Neural progenitor cell (in vitro differentiated cells): ENCODE results near the gene SPAAR.

Source experiments
- EZH2 ChIP-seq: fragments of 200-600 bp; sonication (generic); IDR thresholded peaks from 2 replicates; pipeline ENCODE4 v1.6.1; 2017; ENCODE audit warnings: antibody characterized with exemption, mild to moderate bottlenecking, moderate library complexity
- EZH2phosphoT487 ChIP-seq: fragments of 200-600 bp; sonication (generic); IDR thresholded peaks from 2 replicates; pipeline ENCODE4 v1.6.1; 2017; ENCODE audit warnings: antibody characterized with exemption
- TF ChIP-seq, protein P1 (sequence below): fragments of 200-600 bp; sonication (generic); IDR thresholded peaks from 2 replicates; pipeline ENCODE4 v1.5.1; 2017; ENCODE audit warnings: antibody characterized with exemption, mild to moderate bottlenecking

DNA sequence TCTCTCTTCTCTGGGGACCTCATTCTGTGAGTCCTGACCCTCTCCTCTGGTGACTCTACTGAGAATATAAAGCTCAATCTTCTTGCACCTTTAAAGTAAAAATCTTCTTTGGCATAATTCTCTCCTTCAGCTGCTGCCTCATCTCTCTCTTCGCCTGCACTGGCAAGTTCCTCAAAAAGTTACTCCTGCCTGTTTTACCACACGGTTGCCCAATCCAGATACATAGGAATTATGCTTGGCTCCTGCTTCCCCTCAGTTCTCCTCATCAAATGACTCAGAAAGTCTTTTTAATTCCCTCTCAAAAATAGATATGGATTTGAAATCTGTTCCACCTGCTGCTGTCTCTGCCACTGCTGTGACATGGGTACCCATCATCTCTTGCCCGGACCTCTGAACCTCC, 17.6 kb upstream of the SPAAR start:
- TF ChIP-seq, protein P1, sequence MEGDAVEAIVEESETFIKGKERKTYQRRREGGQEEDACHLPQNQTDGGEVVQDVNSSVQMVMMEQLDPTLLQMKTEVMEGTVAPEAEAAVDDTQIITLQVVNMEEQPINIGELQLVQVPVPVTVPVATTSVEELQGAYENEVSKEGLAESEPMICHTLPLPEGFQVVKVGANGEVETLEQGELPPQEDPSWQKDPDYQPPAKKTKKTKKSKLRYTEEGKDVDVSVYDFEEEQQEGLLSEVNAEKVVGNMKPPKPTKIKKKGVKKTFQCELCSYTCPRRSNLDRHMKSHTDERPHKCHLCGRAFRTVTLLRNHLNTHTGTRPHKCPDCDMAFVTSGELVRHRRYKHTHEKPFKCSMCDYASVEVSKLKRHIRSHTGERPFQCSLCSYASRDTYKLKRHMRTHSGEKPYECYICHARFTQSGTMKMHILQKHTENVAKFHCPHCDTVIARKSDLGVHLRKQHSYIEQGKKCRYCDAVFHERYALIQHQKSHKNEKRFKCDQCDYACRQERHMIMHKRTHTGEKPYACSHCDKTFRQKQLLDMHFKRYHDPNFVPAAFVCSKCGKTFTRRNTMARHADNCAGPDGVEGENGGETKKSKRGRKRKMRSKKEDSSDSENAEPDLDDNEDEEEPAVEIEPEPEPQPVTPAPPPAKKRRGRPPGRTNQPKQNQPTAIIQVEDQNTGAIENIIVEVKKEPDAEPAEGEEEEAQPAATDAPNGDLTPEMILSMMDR, result no peak
- TF ChIP-seq EZH2 (no peak), EZH2phosphoT487 (no peak)
